AG09309 (cell line): ENCODE data around the gene KLHL36.
"Not testable (repeated sequence)": the region's sequence is repeated elsewhere in the genome, so short reads cannot be mapped to it uniquely, and the experiment has no call there.

Experiments
- DNase-seq: peaks from one replicate; pipeline ENCODE4 v3.0.0-alpha.2; 2010; ENCODE audit warnings: low read depth
- H3K4me3 ChIP-seq: 2 replicates; pipeline ENCODE4 v1.5.1; 2011; ENCODE audit warnings: mild to moderate bottlenecking, low read depth, low read length, moderate library complexity; ENCODE audit not compliant: control insufficient read depth
- TF ChIP-seq, protein P1 (sequence below): IDR thresholded peaks from 2 replicates; pipeline ENCODE4 v1.5.1; 2011; ENCODE audit warnings: mild to moderate bottlenecking, low read depth, low read length, inconsistent platforms; ENCODE audit not compliant: insufficient read depth, control insufficient read depth; ENCODE audit errors: missing control alignments

The KLHL36 gene

DNA sequence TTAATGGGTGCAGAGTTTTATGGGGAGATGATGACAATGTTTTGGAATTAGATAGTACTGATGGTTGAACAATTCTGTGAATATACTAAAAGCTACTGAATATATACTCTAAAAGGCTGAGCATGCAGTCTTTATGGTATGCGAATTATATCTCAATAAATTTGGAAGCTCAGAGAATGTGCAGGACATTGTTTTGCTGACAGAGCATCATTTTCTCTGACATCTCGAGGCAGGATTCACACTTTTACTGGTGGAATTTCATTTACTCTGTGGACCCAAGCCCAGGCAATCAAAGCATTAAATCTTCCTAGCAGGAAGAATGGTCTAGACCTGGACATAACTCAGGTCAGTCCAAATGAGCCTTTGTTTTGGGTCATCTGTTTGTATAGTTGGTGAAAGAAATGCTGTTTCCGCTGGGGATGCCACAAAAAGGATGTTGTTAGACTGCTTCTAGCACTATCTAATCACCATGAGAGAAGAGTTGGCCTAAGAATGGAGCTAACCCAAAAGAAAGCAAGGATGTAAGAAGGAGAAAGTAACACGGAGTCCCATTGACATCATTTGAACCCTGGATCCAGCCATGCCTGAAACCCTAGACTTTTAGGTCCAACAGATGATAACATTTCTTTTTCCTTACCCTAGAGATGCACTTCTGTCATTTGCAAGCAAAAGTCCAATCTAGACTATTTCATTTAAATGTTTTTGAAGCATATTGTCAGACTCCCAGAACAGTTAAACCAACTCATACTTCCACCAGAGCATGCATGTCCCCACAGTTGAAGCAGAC, 32.7 kb downstream of the KLHL36 start:
- TF ChIP-seq, protein P1, sequence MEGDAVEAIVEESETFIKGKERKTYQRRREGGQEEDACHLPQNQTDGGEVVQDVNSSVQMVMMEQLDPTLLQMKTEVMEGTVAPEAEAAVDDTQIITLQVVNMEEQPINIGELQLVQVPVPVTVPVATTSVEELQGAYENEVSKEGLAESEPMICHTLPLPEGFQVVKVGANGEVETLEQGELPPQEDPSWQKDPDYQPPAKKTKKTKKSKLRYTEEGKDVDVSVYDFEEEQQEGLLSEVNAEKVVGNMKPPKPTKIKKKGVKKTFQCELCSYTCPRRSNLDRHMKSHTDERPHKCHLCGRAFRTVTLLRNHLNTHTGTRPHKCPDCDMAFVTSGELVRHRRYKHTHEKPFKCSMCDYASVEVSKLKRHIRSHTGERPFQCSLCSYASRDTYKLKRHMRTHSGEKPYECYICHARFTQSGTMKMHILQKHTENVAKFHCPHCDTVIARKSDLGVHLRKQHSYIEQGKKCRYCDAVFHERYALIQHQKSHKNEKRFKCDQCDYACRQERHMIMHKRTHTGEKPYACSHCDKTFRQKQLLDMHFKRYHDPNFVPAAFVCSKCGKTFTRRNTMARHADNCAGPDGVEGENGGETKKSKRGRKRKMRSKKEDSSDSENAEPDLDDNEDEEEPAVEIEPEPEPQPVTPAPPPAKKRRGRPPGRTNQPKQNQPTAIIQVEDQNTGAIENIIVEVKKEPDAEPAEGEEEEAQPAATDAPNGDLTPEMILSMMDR, result no peak
- no peak overlapping the region for H3K4me3 ChIP-seq
- no peak for DNase-seq

DNA sequence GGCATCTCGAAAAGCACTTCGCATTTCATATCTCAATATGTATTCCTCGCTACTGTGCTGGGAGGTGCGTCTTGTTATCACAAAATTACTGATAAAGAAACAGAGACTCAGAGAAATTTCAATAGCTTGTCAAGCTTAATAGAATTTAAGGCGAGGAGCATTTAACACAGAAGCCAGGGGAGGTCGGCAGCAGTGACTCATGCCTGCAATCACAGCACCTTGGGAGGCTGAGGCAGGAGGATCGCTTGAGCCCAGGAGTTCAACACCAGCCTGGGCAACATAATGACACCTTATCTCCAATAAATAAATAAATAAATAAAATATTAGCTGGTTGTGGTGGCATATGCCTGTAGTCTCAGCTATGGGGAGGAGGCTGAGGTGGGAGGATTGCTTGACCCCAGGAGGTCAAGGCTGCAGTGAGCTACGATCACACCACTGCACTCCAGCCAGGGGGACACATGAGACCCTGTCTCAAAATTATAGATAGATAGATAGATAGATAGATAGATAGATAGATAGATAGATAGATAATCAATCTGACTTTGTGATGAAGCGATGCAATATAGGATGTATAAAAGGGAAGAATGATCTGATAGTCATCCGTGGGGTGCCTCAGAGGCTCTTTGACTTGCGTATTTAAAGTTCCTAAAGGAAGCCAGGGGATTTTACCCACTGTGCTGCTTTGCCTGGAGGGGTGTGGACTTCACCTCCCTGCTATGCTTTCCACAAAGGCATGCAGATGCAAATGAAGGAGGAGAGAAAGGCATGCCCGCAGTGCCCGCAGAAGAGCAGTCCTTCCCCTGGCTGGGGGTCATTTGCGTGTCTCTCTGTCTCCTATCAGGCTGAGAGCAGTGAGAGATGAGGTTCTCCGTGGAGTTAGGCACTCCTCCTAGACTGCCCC, 35.6 kb downstream of the KLHL36 start:
- TF ChIP-seq, protein P1, result no peak
- no peak for DNase-seq
- no peak overlapping the region for H3K4me3 ChIP-seq

DNA sequence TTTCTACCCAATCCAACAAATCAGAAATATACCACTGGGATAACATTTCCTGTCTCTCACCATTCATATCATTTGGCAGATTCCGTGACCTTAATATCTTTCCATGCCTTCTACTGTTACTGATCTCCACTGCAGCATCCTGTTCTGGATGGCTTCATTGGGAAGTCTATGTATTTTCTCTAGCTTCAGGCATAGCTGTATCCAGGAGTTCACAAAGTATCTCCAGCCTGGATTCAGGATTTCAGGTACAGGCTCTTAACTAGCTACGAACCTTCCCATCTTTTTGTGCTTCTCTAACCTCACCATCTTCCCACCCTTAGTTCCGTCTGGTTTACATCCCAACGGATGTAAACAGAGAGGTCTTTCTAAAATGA, 36.3 kb downstream of the KLHL36 start:
- TF ChIP-seq, protein P1, result no peak
- DNase-seq, result no peak
- no peak overlapping the region for H3K4me3 ChIP-seq

DNA sequence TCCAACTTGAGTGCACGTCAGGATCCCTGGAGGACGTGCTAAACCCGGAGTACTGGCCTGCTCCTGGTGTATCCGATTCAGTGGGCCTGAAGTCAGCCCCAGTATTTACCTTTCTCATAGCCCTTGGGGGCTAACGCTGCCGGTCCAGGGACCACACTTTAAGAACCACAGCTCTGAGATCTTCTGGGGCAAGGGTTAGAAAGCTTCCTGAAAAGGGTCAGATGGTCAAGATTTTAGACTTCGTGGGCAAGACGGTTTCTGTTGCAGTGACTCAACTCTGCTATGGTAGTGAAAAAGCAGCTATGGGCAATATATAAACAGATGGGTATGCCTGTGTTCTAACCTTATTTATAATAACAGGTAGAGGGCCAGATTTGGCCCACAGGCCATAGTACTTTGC, 36.9 kb downstream of the KLHL36 start:
- TF ChIP-seq, protein P1, result no peak
- H3K4me3 ChIP-seq, result no peak overlapping the region
- no peak for DNase-seq

DNA sequence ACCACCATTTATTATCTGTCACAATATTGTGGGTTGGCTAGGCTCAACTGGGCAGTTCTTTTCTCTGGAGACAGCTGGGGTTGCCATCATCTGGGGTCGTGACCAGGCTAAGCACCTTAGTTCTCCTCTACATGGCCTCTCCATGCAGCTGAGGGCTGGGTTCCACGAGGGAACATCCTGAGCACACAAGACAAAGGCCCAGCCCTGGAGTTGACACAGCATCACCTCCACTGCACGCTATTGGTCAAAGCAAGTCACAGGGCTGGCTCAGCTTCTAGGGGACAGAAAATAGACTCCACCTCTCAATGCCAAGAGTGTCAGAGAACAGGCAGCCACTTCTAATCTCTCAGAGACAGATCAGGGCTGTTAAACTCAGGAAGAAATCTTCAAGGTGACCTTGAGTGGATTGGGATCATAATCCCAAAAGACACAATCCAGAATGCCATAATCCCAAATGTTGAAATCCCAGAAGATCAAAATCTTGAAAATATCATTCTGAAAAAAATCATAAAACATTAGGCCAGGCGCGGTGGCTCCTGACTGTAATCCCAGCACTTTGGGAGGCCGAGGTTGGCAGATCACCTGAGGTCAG, 38.5 kb downstream of the KLHL36 start:
- DNase-seq, result no peak
- TF ChIP-seq, protein P1, result no peak

DNA sequence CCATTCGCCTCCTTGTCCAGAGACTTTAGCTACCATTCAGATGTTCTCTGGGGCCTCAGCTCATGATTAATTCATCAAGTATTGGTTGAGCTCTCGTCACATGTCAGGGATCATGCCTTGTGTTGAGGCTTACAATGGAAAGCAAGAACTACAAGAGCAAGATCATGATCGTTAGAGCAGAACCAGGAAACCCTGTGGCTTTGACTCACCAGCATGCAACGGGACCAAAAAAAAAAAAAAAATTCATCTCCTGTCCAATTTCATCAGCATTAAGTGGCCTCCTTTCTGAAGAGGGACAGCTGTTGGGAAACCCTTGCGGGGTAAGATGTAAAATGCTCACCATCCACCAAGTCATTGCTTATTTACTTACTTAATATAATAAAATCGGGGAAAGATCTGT, 39.4 kb downstream of the KLHL36 start:
- no peak overlapping the region for H3K4me3 ChIP-seq
- TF ChIP-seq, protein P1, result no peak
- peak; percentile 88 for DNase-seq

More for the DNA sequence above, 38.5 kb downstream of the KLHL36 start:
- no peak overlapping the region for H3K4me3 ChIP-seq

DNA sequence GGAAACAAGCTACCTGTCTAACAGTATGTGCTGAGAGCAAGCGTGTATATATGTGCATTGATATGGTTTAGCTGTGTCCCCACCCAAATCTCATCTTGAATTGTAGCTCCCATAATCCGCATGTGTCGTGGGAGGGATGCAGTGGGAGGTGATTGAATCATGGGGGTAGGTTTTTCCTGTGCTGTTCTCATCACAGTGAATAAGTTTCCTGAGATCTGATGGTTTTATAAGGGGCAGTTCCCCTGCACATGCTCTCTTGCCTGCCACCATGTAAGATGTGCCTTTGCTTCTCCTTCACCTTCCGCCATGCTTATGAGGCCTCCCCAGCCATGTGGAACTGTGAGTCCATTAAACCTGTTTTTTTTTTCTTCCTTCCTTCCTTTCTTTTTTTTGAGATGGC, 39.9 kb downstream of the KLHL36 start:
- H3K4me3 ChIP-seq, DNase-seq: not testable (repeated sequence)
